RWPE2 (cell line): ENCODE data around the gene SUN1.

Experiments used
- ATAC-seq: fragments of 200-7000 bp; cut with Tn5 transposase; 3 replicates; pipeline ENCODE4 v1.9.1; 2021; ENCODE audit warnings: low read depth
- DNase-seq: peaks from one replicate; pipeline ENCODE4 v3.0.0-alpha.2; 2020; ENCODE audit warnings: low spot score
- H3K27ac ChIP-seq: fragments of 450-650 bp; 2 replicates; pipeline ENCODE4 v1.5.1; 2017; ENCODE audit warnings: mild to moderate bottlenecking; ENCODE audit not compliant: poor library complexity, severe bottlenecking
- H3K27me3 ChIP-seq: fragments of 250-450 bp; sonication (Bioruptor Pico); 2 replicates; pipeline ENCODE4 v1.5.1; 2021; ENCODE audit warnings: mild to moderate bottlenecking, moderate library complexity; ENCODE audit not compliant: insufficient read depth, poor library complexity, severe bottlenecking
- H3K36me3 ChIP-seq: fragments of 250-450 bp; sonication (Bioruptor Pico); 2 replicates; pipeline ENCODE4 v1.5.1; 2020; ENCODE audit warnings: low read depth, mild to moderate bottlenecking, moderate library complexity
- H3K4me1 ChIP-seq: fragments of 250-450 bp; sonication (Bioruptor Pico); 2 replicates; pipeline ENCODE4 v1.5.1; 2021; ENCODE audit warnings: mild to moderate bottlenecking, moderate library complexity; ENCODE audit not compliant: insufficient read depth, poor library complexity, severe bottlenecking
- H3K4me3 ChIP-seq: fragments of 250-450 bp; sonication (Bioruptor Pico); 2 replicates; pipeline ENCODE4 v1.5.1; 2021; ENCODE audit warnings: mild to moderate bottlenecking, moderate library complexity; ENCODE audit not compliant: severe bottlenecking
- H3K9me3 ChIP-seq: fragments of 250-450 bp; sonication (Bioruptor Pico); 2 replicates; pipeline ENCODE4 v1.5.1; 2021; ENCODE audit warnings: mild to moderate bottlenecking, moderate library complexity; ENCODE audit not compliant: severe bottlenecking
- TF ChIP-seq, protein P1 (sequence below): fragments of 450-650 bp; IDR thresholded peaks from one replicate; pipeline ENCODE4 v1.5.1; 2017; ENCODE audit warnings: mild to moderate bottlenecking, moderate library complexity; ENCODE audit not compliant: poor library complexity, severe bottlenecking

The SUN1 gene

DNA sequence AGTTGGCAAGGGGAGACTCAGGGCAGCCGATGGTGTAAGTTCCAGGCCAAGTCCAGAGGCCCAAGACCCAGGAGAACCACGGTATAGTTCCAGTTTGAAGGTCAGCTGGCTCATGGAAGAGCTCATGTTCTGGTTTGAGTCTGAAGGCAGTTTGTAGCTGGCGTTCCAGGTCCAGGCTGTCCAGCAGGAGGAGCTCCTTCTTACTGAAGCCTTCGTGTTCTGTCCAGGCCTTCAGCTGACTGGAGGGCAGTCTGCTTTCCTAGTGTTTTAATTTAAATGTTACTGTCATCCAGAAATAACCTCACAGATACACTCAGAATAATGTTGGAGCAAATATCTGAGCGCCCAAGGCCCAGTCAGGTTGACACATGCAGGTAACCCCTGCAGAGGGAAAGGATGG is 4.2 kb downstream of the SUN1 start:
- H3K9me3 ChIP-seq, result no peaks in the 10 kb centered on the region
- H3K4me1 ChIP-seq, result peaks cover 40% of the 10 kb centered on the region
- peak overlapping the region; percentile 98 for H3K27ac ChIP-seq
- no peak for ATAC-seq
- no peak for DNase-seq
- H3K27me3 ChIP-seq, result no peaks in the 10 kb centered on the region
- no peak overlapping the region for H3K4me3 ChIP-seq
- TF ChIP-seq, protein P1, sequence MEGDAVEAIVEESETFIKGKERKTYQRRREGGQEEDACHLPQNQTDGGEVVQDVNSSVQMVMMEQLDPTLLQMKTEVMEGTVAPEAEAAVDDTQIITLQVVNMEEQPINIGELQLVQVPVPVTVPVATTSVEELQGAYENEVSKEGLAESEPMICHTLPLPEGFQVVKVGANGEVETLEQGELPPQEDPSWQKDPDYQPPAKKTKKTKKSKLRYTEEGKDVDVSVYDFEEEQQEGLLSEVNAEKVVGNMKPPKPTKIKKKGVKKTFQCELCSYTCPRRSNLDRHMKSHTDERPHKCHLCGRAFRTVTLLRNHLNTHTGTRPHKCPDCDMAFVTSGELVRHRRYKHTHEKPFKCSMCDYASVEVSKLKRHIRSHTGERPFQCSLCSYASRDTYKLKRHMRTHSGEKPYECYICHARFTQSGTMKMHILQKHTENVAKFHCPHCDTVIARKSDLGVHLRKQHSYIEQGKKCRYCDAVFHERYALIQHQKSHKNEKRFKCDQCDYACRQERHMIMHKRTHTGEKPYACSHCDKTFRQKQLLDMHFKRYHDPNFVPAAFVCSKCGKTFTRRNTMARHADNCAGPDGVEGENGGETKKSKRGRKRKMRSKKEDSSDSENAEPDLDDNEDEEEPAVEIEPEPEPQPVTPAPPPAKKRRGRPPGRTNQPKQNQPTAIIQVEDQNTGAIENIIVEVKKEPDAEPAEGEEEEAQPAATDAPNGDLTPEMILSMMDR, result peak; percentile 37
- peaks cover 60% of the 10 kb centered on the region for H3K36me3 ChIP-seq

DNA sequence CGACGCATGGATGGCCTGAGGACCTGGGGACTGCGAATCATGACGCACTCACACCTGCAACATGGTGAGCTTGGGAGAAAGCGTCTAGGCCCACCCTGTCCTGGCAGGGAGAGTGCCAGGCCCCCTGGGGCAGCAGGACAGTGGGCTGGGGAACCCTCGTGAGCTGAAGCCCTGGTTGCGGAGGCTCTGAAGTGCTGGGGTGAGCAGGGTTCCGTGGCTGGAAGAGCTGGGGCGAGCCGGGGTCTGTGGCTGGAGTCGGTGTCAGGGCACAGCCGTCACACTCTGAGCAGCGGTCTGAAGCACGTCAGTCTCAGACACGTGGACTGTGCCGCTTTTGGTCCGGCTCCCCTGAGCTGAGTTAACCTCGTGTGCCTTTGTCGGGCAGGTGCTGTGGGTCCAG is 4.7 kb downstream of the SUN1 start:
- H3K4me1 ChIP-seq, result peaks cover 37% of the 10 kb centered on the region
- ATAC-seq (no peak), DNase-seq (no peak)
- H3K9me3 ChIP-seq, result no peaks in the 10 kb centered on the region
- H3K27me3 ChIP-seq, result no peaks in the 10 kb centered on the region
- H3K4me3 ChIP-seq, result no peak overlapping the region
- H3K36me3 ChIP-seq, result peaks cover 66% of the 10 kb centered on the region
- TF ChIP-seq, protein P1, result no peak
- H3K27ac ChIP-seq, result peak overlapping the region; percentile 98

DNA sequence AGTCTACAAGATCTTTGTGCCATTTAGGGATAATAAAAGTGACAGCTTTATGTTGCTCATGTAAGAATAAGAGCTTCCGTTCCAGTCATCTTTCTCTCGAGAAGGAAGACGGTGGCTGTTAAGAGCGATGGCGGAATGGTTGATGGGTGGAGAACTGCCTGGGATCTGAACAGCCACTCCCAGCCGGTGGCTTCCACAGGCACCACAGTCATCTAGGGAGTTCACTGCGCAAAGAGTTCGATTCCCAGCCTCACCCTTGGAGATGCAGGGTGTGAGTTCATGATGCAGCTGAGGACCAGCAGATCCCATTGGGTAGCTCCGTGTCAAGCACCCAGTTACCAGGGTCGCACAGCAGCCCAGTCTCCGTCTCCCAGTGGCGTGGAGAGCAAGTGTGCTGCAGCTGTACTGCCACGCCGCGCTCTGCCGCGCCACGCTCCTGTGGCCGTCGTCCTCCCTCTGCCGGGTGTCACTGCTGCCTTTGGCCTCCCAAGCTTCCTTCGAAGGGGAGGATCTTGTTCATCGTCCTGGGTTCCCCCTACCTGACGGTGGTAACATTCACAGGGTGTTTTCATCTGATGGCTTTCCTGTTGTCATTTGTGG is 7.8 kb downstream of the SUN1 start:
- no peak overlapping the region for H3K27ac ChIP-seq
- ATAC-seq (no peak), DNase-seq (peak; percentile 33)
- H3K27me3 ChIP-seq, result no peaks in the 10 kb centered on the region
- H3K9me3 ChIP-seq, result no peaks in the 10 kb centered on the region
- TF ChIP-seq, protein P1, result no peak
- H3K4me1 ChIP-seq, result peaks cover 18% of the 10 kb centered on the region
- H3K4me3 ChIP-seq, result no peak overlapping the region
- H3K36me3 ChIP-seq, result peaks cover 76% of the 10 kb centered on the region

DNA sequence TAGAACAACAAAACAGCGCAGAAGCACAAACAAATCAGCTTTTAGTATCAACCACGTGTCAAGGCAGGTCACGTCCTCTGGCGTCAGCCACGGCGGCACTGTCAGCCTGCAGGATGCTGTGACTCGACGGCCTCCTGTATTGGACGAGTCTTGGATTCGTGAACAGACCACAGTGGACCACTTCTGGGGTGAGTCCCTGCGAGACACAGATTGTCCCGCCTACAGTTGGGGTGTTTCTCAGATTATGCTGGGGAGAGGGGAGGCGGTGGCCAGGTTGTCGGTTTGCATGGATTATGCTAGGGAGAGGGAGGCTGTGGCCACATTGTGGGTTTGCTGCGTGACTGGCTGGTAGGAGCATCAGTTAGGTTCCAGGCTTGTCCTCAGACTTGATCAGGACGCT is 9.7 kb downstream of the SUN1 start:
- peaks cover 76% of the 10 kb centered on the region for H3K36me3 ChIP-seq
- DNase-seq (peak; percentile 29), ATAC-seq (no peak)
- TF ChIP-seq, protein P1, result no peak
- no peak overlapping the region for H3K27ac ChIP-seq
- no peaks in the 10 kb centered on the region for H3K27me3 ChIP-seq
- H3K4me1 ChIP-seq, result no peaks in the 10 kb centered on the region
- H3K9me3 ChIP-seq, result no peaks in the 10 kb centered on the region
- no peak overlapping the region for H3K4me3 ChIP-seq

DNA sequence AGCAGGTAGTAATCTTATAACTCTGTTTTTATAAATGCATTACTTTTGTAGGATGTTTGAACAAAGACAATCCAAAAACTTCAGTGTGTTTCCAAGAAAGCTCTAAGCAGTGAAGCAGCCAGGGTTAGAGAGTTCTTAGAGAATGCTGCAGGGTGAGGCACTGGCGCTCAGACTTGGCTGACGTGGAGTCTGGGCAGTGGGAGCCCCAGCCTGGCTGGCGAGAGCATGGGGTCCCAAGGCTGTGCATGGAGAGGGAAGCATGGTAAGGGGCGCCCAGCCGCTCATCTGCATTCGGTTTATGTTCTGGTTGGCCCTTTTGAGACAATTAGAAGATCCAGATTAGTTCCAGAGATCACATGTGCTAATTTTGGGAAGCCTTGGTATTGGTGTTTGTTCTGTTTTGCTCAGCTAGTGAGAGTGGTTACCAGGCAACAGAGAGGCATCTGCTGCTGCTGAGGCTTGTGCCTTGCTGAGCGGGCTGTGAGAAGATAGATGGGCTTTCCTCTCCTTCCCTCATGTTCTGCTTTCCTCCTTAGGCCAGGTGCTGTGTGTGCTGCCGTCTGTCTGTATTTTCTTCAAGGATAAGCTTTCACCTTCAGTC is 10.3 kb downstream of the SUN1 start:
- H3K9me3 ChIP-seq, result no peaks in the 10 kb centered on the region
- no peaks in the 10 kb centered on the region for H3K27me3 ChIP-seq
- no peak overlapping the region for H3K4me3 ChIP-seq
- TF ChIP-seq, protein P1, result no peak
- ATAC-seq (no peak), DNase-seq (peak; percentile 23)
- H3K27ac ChIP-seq, result no peak overlapping the region
- H3K4me1 ChIP-seq, result no peaks in the 10 kb centered on the region
- H3K36me3 ChIP-seq, result peaks cover 70% of the 10 kb centered on the region
